DND-41 (cell line): ENCODE measurements around the gene TMEM217.
A peak's percentile ranks its signal among the peaks of the same experiment; 100 is the strongest.

ENCODE experiments used
- ATAC-seq: fragments of 200-7000 bp; cut with Tn5 transposase; 3 replicates; pipeline ENCODE4 v1.9.1; 2021; ENCODE audit warnings: low read depth; ENCODE audit not compliant: insufficient read depth
- DNase-seq: peaks from one replicate; pipeline ENCODE4 v3.0.0-alpha.2; 2020
- H2AFZ ChIP-seq: 2 replicates; pipeline ENCODE4 v1.6.0; 2012; ENCODE audit warnings: low read depth, low read length
- H3K27ac ChIP-seq: 2 replicates; pipeline ENCODE4 v1.5.1; 2012; ENCODE audit warnings: low read length, inconsistent platforms
- H3K27me3 ChIP-seq: fragments of 200-600 bp; sonication (generic); 2 replicates; pipeline ENCODE4 v1.6.0; 2012; ENCODE audit warnings: low read length, mild to moderate bottlenecking, inconsistent platforms; ENCODE audit not compliant: insufficient read depth, poor library complexity
- H3K36me3 ChIP-seq: 2 replicates; pipeline ENCODE4 v1.5.1; 2012; ENCODE audit warnings: low read length, inconsistent platforms; ENCODE audit not compliant: insufficient read depth
- H3K4me1 ChIP-seq: 2 replicates; pipeline ENCODE4 v1.5.1; 2012; ENCODE audit warnings: mild to moderate bottlenecking, low read length; ENCODE audit not compliant: insufficient read depth
- H3K4me2 ChIP-seq: 2 replicates; pipeline ENCODE4 v1.6.0; 2012; ENCODE audit warnings: mild to moderate bottlenecking, moderate library complexity, low read length, inconsistent platforms; ENCODE audit not compliant: insufficient read depth
- H3K4me3 ChIP-seq, 2 experiments: fragments of 200-600 bp in 1 of 2; shearing (Covaris generic) in 1 of 2; 2 replicates each; pipeline ENCODE4 v1.5.1; 2012 to 2016; ENCODE audit warnings: inconsistent platforms in 2 of 2, low read length in 2 of 2, mild to moderate bottlenecking in 2 of 2, low read depth in 1 of 2, moderate library complexity in 1 of 2
- H3K79me2 ChIP-seq: 2 replicates; pipeline ENCODE4 v1.6.0; 2012; ENCODE audit warnings: low read length, inconsistent platforms; ENCODE audit not compliant: insufficient read depth
- H3K9ac ChIP-seq: 2 replicates; pipeline ENCODE4 v1.6.0; 2012; ENCODE audit warnings: low read depth, mild to moderate bottlenecking, inconsistent platforms, low read length, moderate library complexity
- H3K9me3 ChIP-seq: 2 replicates; pipeline ENCODE4 v1.5.1; 2012; ENCODE audit warnings: low read length, moderate library complexity, mild to moderate bottlenecking, inconsistent platforms; ENCODE audit not compliant: insufficient read depth, severe bottlenecking
- H4K20me1 ChIP-seq: 2 replicates; pipeline ENCODE4 v1.6.0; 2012; ENCODE audit warnings: low read length; ENCODE audit not compliant: insufficient read depth
- CTCF ChIP-seq: IDR thresholded peaks from 2 replicates; pipeline ENCODE4 v1.5.1; 2012; ENCODE audit warnings: borderline replicate concordance, low read length, moderate library complexity, mild to moderate bottlenecking; ENCODE audit not compliant: poor library complexity, severe bottlenecking; ENCODE audit errors: extremely low read depth
- EZH2 ChIP-seq: IDR thresholded peaks from 3 replicates; pipeline ENCODE4 v1.6.1; 2012; ENCODE audit warnings: borderline replicate concordance, low read depth, mild to moderate bottlenecking, moderate library complexity, low read length, inconsistent platforms; ENCODE audit not compliant: severe bottlenecking

The TMEM217 gene

GRCh38 chr6:37207903-37208456 lies 50.0 kb downstream of the TMEM217 start:
- ATAC-seq: peak; percentile 69
- H2AFZ ChIP-seq: peak overlapping the region; percentile 44

GRCh38 chr6:37206622-37207021 lies 51.3 kb downstream of the TMEM217 start:
- Histone ChIP-seq H3K4me2 (peak overlapping the region; percentile 57; the same call in 1 of the 2 replicates), H2AFZ (no peak overlapping the region), H3K27ac (peak overlapping the region; percentile 88), H3K9ac (peak overlapping the region; percentile 52), H3K27me3 (no peaks in the 10 kb centered on the region), H3K4me1 (peaks cover 92% of the 10 kb centered on the region), H3K9me3 (no peaks in the 10 kb centered on the region), H3K4me3 (no peak overlapping the region), H3K36me3 (no peaks in the 10 kb centered on the region), H4K20me1 (no peaks in the 10 kb centered on the region), H3K79me2 (no peaks in the 10 kb centered on the region)
- TF ChIP-seq EZH2: no peak
- TF ChIP-seq CTCF: no peak
- ATAC-seq: no peak
- no peak for DNase-seq

More at GRCh38 chr6:37207903-37208456, 50.0 kb downstream of the TMEM217 start:
- Histone ChIP-seq H3K79me2 (no peaks in the 10 kb centered on the region), H4K20me1 (no peaks in the 10 kb centered on the region), H3K27ac (peak overlapping the region; percentile 88), H3K27me3 (no peaks in the 10 kb centered on the region), H3K4me1 (peaks cover 79% of the 10 kb centered on the region), H3K4me2 (peak overlapping the region; percentile 37), H3K36me3 (no peaks in the 10 kb centered on the region), H3K9me3 (no peaks in the 10 kb centered on the region), H3K9ac (peak overlapping the region; percentile 19), H3K4me3 (no peak overlapping the region)
- TF ChIP-seq EZH2: no peak
- TF ChIP-seq CTCF: peak; percentile 98
- peak; percentile 95 for DNase-seq

- H2AFZ ChIP-seq: peak overlapping the region; percentile 70
- H3K27me3 ChIP-seq: no peaks in the 10 kb centered on the region
- no peaks in the 10 kb centered on the region for H3K9me3 ChIP-seq
- H3K4me1 ChIP-seq: peaks cover 90% of the 10 kb centered on the region
- no peaks in the 10 kb centered on the region for H3K36me3 ChIP-seq
- peak overlapping the region; percentile 52 for H3K9ac ChIP-seq
- peak overlapping the region; percentile 88 for H3K27ac ChIP-seq
- H3K79me2 ChIP-seq: no peaks in the 10 kb centered on the region
- ATAC-seq (no peak), DNase-seq (no peak)
- H4K20me1 ChIP-seq: no peaks in the 10 kb centered on the region
- peak overlapping the region; percentile 57 for H3K4me2 ChIP-seq
- TF ChIP-seq CTCF (no peak), EZH2 (no peak)
- peak overlapping the region in 1 of 2 experiments; percentile 38; a peak in 1 of 4 replicates for H3K4me3 ChIP-seq
Observed at GRCh38 chr6:37205997-37206340, 52.0 kb downstream of the TMEM217 start.
